ENCODE measurements around the gene VPS45.
"Not testable (repeated sequence)": the region's sequence is repeated elsewhere in the genome, so short reads cannot be mapped to it uniquely, and the experiment has no call there.

The VPS45 gene

GRCh38 chr1:150179867-150180266 lies 112.3 kb downstream of the VPS45 start:
- TF ChIP-seq POLR2A (IDR thresholded peaks at IDR 0.05; ENCODE audit: low read depth, low read length) (no peak), POU2F2 (IDR thresholded peaks at IDR 0.05; ENCODE audit: low read depth, low read length) (no peak), SPI1 (IDR thresholded peaks at IDR 0.05; ENCODE audit: low read depth, low read length) (no peak), TAF1 (IDR thresholded peaks at IDR 0.05; ENCODE audit: low read depth, low read length) (no peak), PAX5 (IDR thresholded peaks at IDR 0.05; ENCODE audit: insufficient read depth, low read length, severe bottlenecking) (no peak), POLR2AphosphoS5 (IDR thresholded peaks at IDR 0.05; ENCODE audit: low read depth, low read length) (no peak)
- no peak for DNase-seq (ENCODE audit: insufficient read length, low spot score)
- FAIRE-seq, result no peak

DNA sequence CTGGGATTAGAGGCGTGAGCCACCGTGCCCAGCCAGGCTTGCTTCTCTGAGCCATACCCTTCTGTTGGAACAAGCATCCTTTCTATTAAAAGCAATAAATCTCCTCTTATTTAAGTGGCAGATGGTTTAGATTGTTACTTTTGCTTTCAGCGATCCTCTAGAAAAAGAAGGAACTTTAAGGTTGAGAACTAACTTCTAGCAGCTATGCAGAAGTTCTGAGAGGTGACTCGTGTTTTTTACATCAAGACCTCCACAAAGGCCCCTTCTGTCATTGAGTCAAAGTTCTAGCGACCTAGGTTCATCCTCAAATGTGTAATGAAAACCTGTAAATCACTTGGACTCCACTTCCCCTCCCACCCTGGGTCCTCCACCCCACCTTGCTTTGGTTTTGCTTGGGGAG lies 112.9 kb downstream of the VPS45 start:
- DNase-seq (ENCODE audit: insufficient read length, low spot score) (no peak), FAIRE-seq (no peak)
- TF ChIP-seq SPI1 (IDR thresholded peaks at IDR 0.05; ENCODE audit: low read depth, low read length) (no peak), POU2F2 (IDR thresholded peaks at IDR 0.05; ENCODE audit: low read depth, low read length) (no peak), POLR2A (IDR thresholded peaks at IDR 0.05; ENCODE audit: low read depth, low read length) (no peak), TAF1 (IDR thresholded peaks at IDR 0.05; ENCODE audit: low read depth, low read length) (no peak), POLR2AphosphoS5 (IDR thresholded peaks at IDR 0.05; ENCODE audit: low read depth, low read length) (no peak), PAX5 (IDR thresholded peaks at IDR 0.05; ENCODE audit: insufficient read depth, low read length, severe bottlenecking) (no peak)

DNA sequence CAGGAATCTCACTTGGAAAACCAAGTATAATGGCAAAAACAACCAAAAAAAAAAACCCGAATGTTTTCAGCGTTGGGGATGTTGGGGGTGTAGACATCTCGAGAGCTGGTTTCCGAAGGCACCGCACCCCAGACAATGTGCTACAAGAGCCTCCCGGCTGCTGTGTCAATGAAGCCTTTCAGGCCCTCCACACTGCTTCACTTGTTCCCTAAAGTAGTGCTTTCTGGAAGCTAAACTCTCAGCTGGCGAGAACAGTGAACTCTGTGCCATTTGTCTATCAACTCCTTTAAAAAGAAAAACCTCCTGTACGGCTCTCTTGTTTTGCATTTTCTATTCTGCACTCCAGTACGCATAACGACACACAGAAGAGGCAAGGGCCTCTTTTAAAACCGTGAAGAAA lies 114.7 kb downstream of the VPS45 start:
- no peak for FAIRE-seq
- no peak for TF ChIP-seq POLR2AphosphoS5 (IDR thresholded peaks at IDR 0.05; ENCODE audit: low read depth, low read length)
- no peak for TF ChIP-seq POU2F2 (IDR thresholded peaks at IDR 0.05; ENCODE audit: low read depth, low read length)
- TF ChIP-seq PAX5 (IDR thresholded peaks at IDR 0.05; ENCODE audit: insufficient read depth, low read length, severe bottlenecking), result no peak
- no peak for TF ChIP-seq TAF1 (IDR thresholded peaks at IDR 0.05; ENCODE audit: low read depth, low read length)
- no peak for TF ChIP-seq SPI1 (IDR thresholded peaks at IDR 0.05; ENCODE audit: low read depth, low read length)
- TF ChIP-seq POLR2A (IDR thresholded peaks at IDR 0.05; ENCODE audit: low read depth, low read length), result no peak

DNA sequence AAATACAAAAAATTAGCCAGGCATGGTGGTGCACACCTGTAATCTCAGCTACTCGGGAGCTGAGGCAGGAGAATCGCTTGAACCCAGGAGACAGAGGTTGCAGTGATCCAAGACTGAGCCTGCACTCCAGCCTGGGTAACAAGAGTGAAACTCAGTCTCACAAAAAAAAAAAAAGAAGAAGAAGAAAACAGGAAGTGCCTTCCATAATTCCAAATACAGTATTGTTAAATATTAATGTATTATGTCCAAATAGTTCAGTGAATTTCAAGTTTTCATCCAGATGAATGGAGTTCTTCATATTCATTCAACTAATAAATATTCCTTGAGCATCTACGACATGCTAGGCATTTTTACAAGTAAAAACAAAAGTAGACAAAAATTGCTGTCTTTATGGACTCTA lies 115.5 kb downstream of the VPS45 start:
- FAIRE-seq (no peak), DNase-seq (ENCODE audit: insufficient read length, low spot score) (no peak)
- TF ChIP-seq POU2F2 (IDR thresholded peaks at IDR 0.05; ENCODE audit: low read depth, low read length) (no peak), TAF1 (IDR thresholded peaks at IDR 0.05; ENCODE audit: low read depth, low read length) (no peak), PAX5 (IDR thresholded peaks at IDR 0.05; ENCODE audit: insufficient read depth, low read length, severe bottlenecking) (no peak), POLR2A (IDR thresholded peaks at IDR 0.05; ENCODE audit: low read depth, low read length) (no peak), SPI1 (IDR thresholded peaks at IDR 0.05; ENCODE audit: low read depth, low read length) (no peak), POLR2AphosphoS5 (IDR thresholded peaks at IDR 0.05; ENCODE audit: low read depth, low read length) (no peak)

More for the DNA sequence above, 114.7 kb downstream of the VPS45 start:
- DNase-seq (ENCODE audit: insufficient read length, low spot score), result no peak

DNA sequence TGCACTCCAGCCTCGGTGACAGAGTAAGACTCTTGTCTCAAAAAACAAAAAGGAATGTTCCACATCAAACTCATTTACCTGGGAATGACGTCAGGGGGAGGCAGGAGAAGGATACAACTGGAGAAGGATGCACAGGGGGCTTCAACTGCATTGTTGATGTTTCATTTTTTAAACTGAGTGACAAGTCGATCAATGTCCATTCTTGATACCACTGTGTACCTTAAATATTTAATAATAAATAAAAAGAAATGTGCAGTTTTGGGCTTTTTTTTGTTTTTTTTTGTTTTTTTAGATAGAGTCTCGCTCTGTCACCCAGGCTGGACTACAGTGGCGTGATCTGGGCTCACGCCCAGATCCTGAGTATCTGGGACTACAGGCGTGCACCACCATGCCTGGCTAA lies 117.9 kb downstream of the VPS45 start:
- TF ChIP-seq PAX5 (IDR thresholded peaks at IDR 0.05; ENCODE audit: insufficient read depth, low read length, severe bottlenecking), result no peak
- no peak for TF ChIP-seq POLR2A (IDR thresholded peaks at IDR 0.05; ENCODE audit: low read depth, low read length)
- no peak for TF ChIP-seq POU2F2 (IDR thresholded peaks at IDR 0.05; ENCODE audit: low read depth, low read length)
- TF ChIP-seq SPI1 (IDR thresholded peaks at IDR 0.05; ENCODE audit: low read depth, low read length), result no peak
- no peak for TF ChIP-seq POLR2AphosphoS5 (IDR thresholded peaks at IDR 0.05; ENCODE audit: low read depth, low read length)
- no peak for TF ChIP-seq TAF1 (IDR thresholded peaks at IDR 0.05; ENCODE audit: low read depth, low read length)
- FAIRE-seq (no peak), DNase-seq (ENCODE audit: insufficient read length, low spot score) (no peak)

DNA sequence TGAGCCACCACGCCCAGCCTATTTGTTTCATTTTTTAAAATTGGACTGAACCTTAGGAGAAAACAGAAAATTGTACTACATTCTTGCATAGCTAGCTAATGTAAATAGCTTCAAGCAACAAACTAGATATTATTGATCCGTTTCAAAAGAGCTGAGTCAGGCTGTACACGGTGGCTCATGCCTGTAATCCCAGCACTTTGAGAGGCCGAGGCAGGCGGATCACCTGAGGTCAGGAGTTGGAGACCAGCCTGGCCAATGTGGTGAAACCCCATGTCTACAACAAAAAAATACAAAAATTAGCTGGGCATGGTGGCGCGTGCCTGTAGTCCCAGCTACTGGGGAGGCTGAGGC lies 118.8 kb downstream of the VPS45 start:
- FAIRE-seq; DNase-seq (ENCODE audit: insufficient read length, low spot score): not testable (repeated sequence)

- no peak for DNase-seq (ENCODE audit: insufficient read length, low spot score)
- FAIRE-seq, result no peak
Measured at GRCh38 chr1:150186789-150187559, 119.4 kb downstream of the VPS45 start.

DNA sequence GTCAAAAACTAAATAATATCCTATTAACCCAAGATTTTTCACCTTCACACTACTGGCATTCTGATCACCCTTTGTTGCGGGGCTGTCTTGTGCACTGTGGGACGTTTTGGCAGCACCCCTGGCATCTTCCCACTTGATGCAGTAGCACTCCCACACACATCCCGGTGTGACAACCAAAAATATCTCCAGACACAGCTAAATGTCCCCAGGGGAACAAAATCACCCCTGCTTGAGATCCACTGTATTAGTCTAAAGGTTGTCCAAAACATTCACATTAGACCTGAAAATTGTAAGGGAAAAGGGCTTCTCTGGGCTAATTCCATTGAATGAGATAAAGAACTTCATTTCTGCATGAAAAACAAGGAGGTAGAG lies 120.0 kb downstream of the VPS45 start:
- DNase-seq (ENCODE audit: insufficient read length, low spot score) (no peak), FAIRE-seq (no peak)
- TF ChIP-seq POLR2A (IDR thresholded peaks at IDR 0.05; ENCODE audit: low read depth, low read length), result no peak
- no peak for TF ChIP-seq POLR2AphosphoS5 (IDR thresholded peaks at IDR 0.05; ENCODE audit: low read depth, low read length)
- no peak for TF ChIP-seq TAF1 (IDR thresholded peaks at IDR 0.05; ENCODE audit: low read depth, low read length)
- TF ChIP-seq SPI1 (IDR thresholded peaks at IDR 0.05; ENCODE audit: low read depth, low read length), result no peak

More at GRCh38 chr1:150186789-150187559, 119.4 kb downstream of the VPS45 start:
- no peak for TF ChIP-seq POU2F2 (IDR thresholded peaks at IDR 0.05; ENCODE audit: low read depth, low read length)
- no peak for TF ChIP-seq TAF1 (IDR thresholded peaks at IDR 0.05; ENCODE audit: low read depth, low read length)
- TF ChIP-seq POLR2AphosphoS5 (IDR thresholded peaks at IDR 0.05; ENCODE audit: low read depth, low read length), result no peak
- no peak for TF ChIP-seq PAX5 (IDR thresholded peaks at IDR 0.05; ENCODE audit: insufficient read depth, low read length, severe bottlenecking)
- TF ChIP-seq SPI1 (IDR thresholded peaks at IDR 0.05; ENCODE audit: low read depth, low read length), result no peak
- no peak for TF ChIP-seq POLR2A (IDR thresholded peaks at IDR 0.05; ENCODE audit: low read depth, low read length)

GRCh38 chr1:150192012-150192411 lies 124.4 kb downstream of the VPS45 start:
- no peak for FAIRE-seq
- no peak for DNase-seq (ENCODE audit: insufficient read length, low spot score)
- no peak for TF ChIP-seq SPI1 (IDR thresholded peaks at IDR 0.05; ENCODE audit: low read depth, low read length)
- no peak for TF ChIP-seq TAF1 (IDR thresholded peaks at IDR 0.05; ENCODE audit: low read depth, low read length)
- no peak for TF ChIP-seq POLR2AphosphoS5 (IDR thresholded peaks at IDR 0.05; ENCODE audit: low read depth, low read length)
- no peak for TF ChIP-seq POLR2A (IDR thresholded peaks at IDR 0.05; ENCODE audit: low read depth, low read length)
- TF ChIP-seq POU2F2 (IDR thresholded peaks at IDR 0.05; ENCODE audit: low read depth, low read length), result no peak
- TF ChIP-seq PAX5 (IDR thresholded peaks at IDR 0.05; ENCODE audit: insufficient read depth, low read length, severe bottlenecking), result no peak

GRCh38 chr1:150194381-150195031 lies 126.9 kb downstream of the VPS45 start:
- DNase-seq (ENCODE audit: insufficient read length, low spot score) (no peak), FAIRE-seq (no peak)
- TF ChIP-seq SPI1 (IDR thresholded peaks at IDR 0.05; ENCODE audit: low read depth, low read length) (no peak), POU2F2 (IDR thresholded peaks at IDR 0.05; ENCODE audit: low read depth, low read length) (no peak), POLR2A (IDR thresholded peaks at IDR 0.05; ENCODE audit: low read depth, low read length) (no peak), TAF1 (IDR thresholded peaks at IDR 0.05; ENCODE audit: low read depth, low read length) (no peak), POLR2AphosphoS5 (IDR thresholded peaks at IDR 0.05; ENCODE audit: low read depth, low read length) (no peak), PAX5 (IDR thresholded peaks at IDR 0.05; ENCODE audit: insufficient read depth, low read length, severe bottlenecking) (no peak)

Measured in GM12891 (cell line).